Retinal pigment epithelial cell (primary cell): ENCODE results near the gene MCF2L.

Source experiments
- DNase-seq: peaks from one replicate; pipeline ENCODE4 v3.0.0-alpha.2; 2010; ENCODE audit warnings: low read depth
- H3K4me3 ChIP-seq: 2 replicates; pipeline ENCODE4 v1.5.1; 2011; ENCODE audit warnings: mild to moderate bottlenecking, low read length, control low read depth, moderate library complexity
- TF ChIP-seq, protein P1 (sequence below): conservative IDR thresholded peaks from 2 replicates; pipeline ENCODE4 v1.5.1; 2011; ENCODE audit warnings: low read depth, low read length, control low read depth, inconsistent platforms

MCF2L gene

GRCh38 chr13:113072376-113072775 lies 103.4 kb downstream of the MCF2L start:
- TF ChIP-seq, protein P1, sequence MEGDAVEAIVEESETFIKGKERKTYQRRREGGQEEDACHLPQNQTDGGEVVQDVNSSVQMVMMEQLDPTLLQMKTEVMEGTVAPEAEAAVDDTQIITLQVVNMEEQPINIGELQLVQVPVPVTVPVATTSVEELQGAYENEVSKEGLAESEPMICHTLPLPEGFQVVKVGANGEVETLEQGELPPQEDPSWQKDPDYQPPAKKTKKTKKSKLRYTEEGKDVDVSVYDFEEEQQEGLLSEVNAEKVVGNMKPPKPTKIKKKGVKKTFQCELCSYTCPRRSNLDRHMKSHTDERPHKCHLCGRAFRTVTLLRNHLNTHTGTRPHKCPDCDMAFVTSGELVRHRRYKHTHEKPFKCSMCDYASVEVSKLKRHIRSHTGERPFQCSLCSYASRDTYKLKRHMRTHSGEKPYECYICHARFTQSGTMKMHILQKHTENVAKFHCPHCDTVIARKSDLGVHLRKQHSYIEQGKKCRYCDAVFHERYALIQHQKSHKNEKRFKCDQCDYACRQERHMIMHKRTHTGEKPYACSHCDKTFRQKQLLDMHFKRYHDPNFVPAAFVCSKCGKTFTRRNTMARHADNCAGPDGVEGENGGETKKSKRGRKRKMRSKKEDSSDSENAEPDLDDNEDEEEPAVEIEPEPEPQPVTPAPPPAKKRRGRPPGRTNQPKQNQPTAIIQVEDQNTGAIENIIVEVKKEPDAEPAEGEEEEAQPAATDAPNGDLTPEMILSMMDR = no peak
- no peak for DNase-seq
- no peak overlapping the region for H3K4me3 ChIP-seq

DNA sequence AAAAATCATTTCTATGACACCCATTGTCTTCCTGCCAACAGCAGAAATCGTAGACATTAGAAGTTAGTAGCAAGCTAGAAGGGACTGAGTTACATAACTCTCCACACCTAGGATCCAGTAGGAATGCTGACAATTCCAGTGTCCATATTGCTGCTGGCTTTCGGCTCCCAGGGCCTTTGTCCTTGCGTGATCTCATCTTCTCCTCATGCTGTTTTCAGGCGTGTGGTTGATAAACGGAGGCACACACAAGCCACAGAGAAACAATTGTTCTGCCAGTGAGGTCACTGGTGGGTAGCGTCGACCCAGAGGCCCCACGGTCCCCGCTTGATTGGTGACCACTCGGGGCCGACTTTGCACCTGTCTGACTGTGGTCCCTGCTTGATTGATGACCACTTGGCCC lies 104.9 kb downstream of the MCF2L start:
- no peak for DNase-seq
- TF ChIP-seq, protein P1 = no peak
- H3K4me3 ChIP-seq = no peak overlapping the region

DNA sequence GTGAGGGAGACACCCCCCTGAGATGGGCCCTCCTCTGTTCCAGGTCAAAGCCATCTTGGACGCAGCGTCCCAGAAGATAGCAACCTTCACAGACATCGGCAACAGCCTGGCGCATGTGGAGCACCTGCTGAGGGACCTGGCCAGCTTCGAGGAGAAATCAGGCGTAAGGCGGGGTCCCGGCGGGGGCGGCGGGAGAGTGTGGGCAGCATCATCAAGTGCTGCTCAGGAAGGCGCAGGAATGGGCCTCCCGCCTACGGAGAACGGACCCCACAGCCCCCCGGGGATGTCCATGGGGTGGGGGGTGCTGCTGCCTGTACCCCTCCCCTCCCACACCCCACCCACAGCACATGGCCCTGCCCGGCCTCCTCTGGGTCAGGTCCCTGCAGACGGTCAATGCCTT lies 105.4 kb downstream of the MCF2L start:
- no peak for DNase-seq
- TF ChIP-seq, protein P1 = no peak
- H3K4me3 ChIP-seq = no peak overlapping the region

DNA sequence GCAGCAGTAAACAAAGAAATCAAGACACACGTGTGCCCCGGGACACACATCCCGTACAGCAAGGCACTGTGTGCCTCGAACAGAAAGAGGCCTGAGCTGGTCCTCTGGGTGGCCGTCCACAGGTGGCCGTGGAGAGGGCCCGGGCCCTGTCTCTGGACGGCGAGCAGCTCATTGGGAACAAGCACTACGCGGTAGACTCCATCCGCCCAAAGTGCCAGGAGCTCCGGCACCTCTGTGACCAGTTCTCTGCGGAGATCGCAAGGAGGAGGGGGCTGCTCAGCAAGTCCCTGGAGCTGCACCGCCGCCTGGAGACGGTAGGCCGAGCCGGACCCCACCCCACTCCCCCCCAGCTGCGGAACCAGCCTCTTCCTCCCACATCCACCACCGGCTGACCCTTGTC lies 105.9 kb downstream of the MCF2L start:
- DNase-seq = no peak
- TF ChIP-seq, protein P1 = no peak
- H3K4me3 ChIP-seq = no peak overlapping the region

DNA sequence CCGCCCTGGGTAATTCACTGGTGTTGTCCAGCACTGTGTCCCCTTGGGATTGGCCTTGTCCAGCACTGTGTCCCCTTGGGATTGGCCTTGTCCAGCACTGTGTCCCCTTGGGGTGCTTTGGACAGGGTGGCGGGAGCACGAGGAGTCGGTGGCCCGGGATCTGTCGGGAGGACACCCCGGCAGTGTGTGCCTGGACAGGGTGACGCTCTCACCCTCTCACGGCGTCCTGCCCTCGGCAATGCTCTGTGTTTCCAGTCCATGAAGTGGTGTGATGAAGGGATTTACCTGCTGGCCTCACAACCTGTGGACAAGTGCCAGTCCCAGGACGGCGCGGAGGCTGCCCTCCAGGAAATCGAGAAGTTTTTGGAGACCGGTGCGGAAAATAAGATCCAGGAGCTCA lies 106.7 kb downstream of the MCF2L start:
- H3K4me3 ChIP-seq = no peak overlapping the region
- no peak for DNase-seq
- TF ChIP-seq, protein P1 = no peak

GRCh38 chr13:113076681-113077401 lies 107.8 kb downstream of the MCF2L start:
- no peak for DNase-seq
- TF ChIP-seq, protein P1 = no peak
- H3K4me3 ChIP-seq = no peak overlapping the region

- no peak overlapping the region for H3K4me3 ChIP-seq
- TF ChIP-seq, protein P1 = no peak
- no peak for DNase-seq
Measured at GRCh38 chr13:113077566-113077952, 108.5 kb downstream of the MCF2L start.
